A549 (cell line): ENCODE data around the gene PRR3.

Source experiments
- CHD2 ChIP-seq: fragments of 150-350 bp; IDR thresholded peaks from 2 replicates; pipeline ENCODE4 v1.6.1; 2014; ENCODE audit warnings: low read length; ENCODE audit not compliant: partially characterized antibody
- FOSB ChIP-seq: fragments of 250-450 bp; sonication (Bioruptor Pico); IDR thresholded peaks from 2 replicates; pipeline ENCODE4 v1.5.0; 2020; ENCODE audit warnings: mild to moderate bottlenecking, moderate library complexity
- KDM1A ChIP-seq: fragments of 200-600 bp; sonication (generic); IDR thresholded peaks from 2 replicates; pipeline ENCODE4 v1.6.1; 2016; ENCODE audit warnings: low read depth, mild to moderate bottlenecking
- MYC ChIP-seq: IDR thresholded peaks from 2 replicates; pipeline ENCODE4 v1.6.1; 2012; ENCODE audit warnings: mild to moderate bottlenecking, inconsistent platforms, low read length, improper control_type of control experiment, borderline replicate concordance
- NFE2L2 ChIP-seq: fragments of 150-350 bp; conservative IDR thresholded peaks from 2 replicates; pipeline ENCODE4 v1.6.1; 2014; ENCODE audit warnings: low read length
- POLR2A ChIP-seq: IDR thresholded peaks from 2 replicates; pipeline ENCODE4 v1.6.1; 2012; ENCODE audit warnings: mild to moderate bottlenecking, low read length
- POLR2AphosphoS2 ChIP-seq: conservative IDR thresholded peaks from 2 replicates; pipeline ENCODE4 v1.6.1; 2012; ENCODE audit warnings: low read length, improper control_type of control experiment, inconsistent platforms
- RFX5 ChIP-seq: fragments of 450-650 bp; IDR thresholded peaks from 2 replicates; pipeline ENCODE4 v1.7.1; 2014; ENCODE audit warnings: antibody characterized with exemption, mild to moderate bottlenecking, moderate library complexity
- TF ChIP-seq, protein P1 (sequence below): fragments of >200 bp; sonication (Bioruptor Twin); formaldehyde crosslinking; IDR thresholded peaks from 3 replicates; pipeline ENCODE4 v1.5.1; 2016

DNA sequence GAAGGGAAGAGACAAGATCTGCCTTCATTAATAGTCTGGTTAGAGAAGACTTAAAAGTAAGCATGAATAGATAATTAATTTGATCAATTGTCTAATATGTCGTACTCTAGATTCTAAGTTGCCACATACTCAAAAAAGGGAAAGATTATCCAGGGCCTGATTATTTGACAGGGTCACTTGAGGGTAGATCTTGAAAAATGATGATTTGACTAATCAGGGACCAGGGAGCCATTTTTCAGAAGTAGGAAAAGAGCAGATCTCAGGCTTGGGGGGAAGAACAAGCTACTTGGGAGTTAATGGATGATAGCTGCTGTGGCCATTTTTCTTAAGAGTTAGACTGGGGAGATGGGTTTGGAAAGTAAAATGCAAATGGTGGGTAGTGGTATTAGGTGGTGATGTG is 35.2 kb downstream of the PRR3 start:
- TF ChIP-seq, protein P1, sequence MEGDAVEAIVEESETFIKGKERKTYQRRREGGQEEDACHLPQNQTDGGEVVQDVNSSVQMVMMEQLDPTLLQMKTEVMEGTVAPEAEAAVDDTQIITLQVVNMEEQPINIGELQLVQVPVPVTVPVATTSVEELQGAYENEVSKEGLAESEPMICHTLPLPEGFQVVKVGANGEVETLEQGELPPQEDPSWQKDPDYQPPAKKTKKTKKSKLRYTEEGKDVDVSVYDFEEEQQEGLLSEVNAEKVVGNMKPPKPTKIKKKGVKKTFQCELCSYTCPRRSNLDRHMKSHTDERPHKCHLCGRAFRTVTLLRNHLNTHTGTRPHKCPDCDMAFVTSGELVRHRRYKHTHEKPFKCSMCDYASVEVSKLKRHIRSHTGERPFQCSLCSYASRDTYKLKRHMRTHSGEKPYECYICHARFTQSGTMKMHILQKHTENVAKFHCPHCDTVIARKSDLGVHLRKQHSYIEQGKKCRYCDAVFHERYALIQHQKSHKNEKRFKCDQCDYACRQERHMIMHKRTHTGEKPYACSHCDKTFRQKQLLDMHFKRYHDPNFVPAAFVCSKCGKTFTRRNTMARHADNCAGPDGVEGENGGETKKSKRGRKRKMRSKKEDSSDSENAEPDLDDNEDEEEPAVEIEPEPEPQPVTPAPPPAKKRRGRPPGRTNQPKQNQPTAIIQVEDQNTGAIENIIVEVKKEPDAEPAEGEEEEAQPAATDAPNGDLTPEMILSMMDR, result no peak
- TF ChIP-seq MYC (no peak), NFE2L2 (no peak), RFX5 (no peak), POLR2AphosphoS2 (no peak), KDM1A (no peak), FOSB (CRISPR knock-in tag) (no peak), CHD2 (no peak), POLR2A (no peak)
